ENCODE data around the gene SURF2. TPM values are rescaled to one million over a fixed set of nuclear protein-coding genes. Genes with fewer than 3 reads are reported as not detected.
"Not testable (repeated sequence)": the region's sequence is repeated elsewhere in the genome, so short reads cannot be mapped to it uniquely, and the experiment has no call there.

Gene SURF2
- 12.2 TPM for polyA plus RNA-seq (ENCODE audit: insufficient read length)

DNA sequence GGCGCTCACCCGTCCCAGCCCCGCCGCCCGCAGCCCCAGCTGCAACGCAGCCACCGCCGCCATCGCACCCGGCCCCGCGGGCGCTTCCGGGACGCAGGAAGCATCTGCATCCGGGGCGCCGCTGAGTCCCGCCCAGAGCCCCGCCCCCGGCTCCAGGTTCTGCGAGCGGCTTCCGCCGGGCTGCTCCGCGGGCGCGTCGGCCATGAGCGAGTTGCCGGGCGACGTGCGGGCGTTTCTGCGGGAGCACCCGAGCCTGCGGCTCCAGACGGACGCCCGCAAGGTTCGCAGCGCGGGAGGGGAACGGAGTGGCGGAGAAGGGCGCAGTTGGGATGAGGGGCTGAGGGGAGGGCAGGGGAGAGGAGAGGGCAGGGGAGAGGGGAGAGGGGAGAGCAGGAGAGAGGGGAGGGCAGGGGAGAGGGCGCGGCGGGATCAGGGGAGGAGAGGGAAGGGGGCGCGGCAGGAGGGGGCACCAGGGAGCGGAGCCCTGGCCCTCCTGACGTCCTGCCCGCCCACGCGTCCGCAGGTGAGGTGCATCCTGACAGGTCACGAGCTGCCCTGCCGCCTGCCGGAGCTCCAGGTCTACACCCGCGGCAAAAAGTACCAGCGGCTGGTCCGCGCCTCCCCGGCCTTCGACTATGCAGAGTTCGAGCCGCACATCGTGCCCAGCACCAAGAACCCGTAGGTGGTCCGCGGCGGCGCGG, at the start of gene SURF2, which contains the start of gene SURF1:
Gene SURF2 (plus strand): TSS at position 160 of the 701 bp plus-strand sequence. CDS start 43 bp downstream, at position 203.
Gene SURF1 (minus strand): TSS at position 97 of the 701 bp plus-strand sequence. CDS start 34 bp downstream, at position 63.
- no peak for DNase-seq (ENCODE audit: low read depth)

- no peak for DNase-seq (ENCODE audit: low read depth)
Measured at GRCh38 chr9:133307301-133307700, 49.0 kb upstream of the SURF2 start.

GRCh38 chr9:133309608-133310007, 46.7 kb upstream of the SURF2 start:
- DNase-seq (ENCODE audit: low read depth): no peak

GRCh38 chr9:133315997-133316396, 40.4 kb upstream of the SURF2 start:
- no peak for DNase-seq (ENCODE audit: low read depth)

DNA sequence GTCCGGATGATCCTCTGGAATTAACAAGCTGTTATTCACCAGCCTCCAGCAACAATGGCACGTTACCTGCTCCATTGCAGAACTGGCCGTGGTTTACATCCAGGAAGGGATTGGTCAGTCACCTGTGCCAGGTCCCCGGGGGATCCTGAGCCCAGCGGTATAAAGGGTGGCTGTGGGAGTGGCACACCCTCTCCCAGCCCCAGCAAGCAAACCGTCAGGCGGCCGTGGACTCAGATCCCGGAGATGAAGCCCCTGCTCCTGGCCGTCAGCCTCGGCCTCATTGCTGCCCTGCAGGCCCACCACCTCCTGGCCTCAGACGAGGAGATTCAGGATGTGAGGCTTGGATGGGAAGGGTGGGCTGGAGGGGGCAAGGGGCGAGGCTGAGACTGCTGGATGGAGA, 38.8 kb upstream of the SURF2 start:
- DNase-seq (ENCODE audit: low read depth): not testable (repeated sequence)

GRCh38 chr9:133320421-133320881, 35.9 kb upstream of the SURF2 start:
- DNase-seq (ENCODE audit: low read depth): no peak

DNA sequence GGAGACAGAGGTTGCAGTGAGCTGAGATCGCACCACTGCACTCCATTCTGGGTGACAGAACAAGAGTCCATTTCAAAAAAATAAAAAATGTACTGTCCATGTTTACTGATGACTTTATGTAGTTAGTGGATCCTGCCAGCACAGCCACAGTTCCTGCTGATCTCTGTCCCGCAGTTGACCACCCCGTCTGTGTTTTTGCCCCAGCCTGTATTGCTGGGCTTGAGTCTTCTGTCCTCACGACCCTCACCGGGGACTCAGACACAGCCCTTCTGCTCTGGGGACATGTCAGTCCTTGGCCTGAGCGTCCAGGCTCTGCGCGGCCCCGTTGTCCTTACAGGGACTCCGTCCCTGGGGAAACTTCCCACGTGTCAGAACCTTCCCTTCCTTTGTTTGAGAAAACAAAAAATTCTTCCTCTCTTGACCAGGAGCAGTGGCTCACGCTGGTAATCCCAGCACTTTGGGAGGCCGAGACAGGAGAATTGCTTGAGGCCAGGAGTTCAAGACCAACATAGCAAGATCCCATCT, 34.9 kb upstream of the SURF2 start:
- no peak for DNase-seq (ENCODE audit: low read depth)

- DNase-seq (ENCODE audit: low read depth): no peak
Measured at GRCh38 chr9:133322701-133323100, 33.6 kb upstream of the SURF2 start.

- no peak for DNase-seq (ENCODE audit: low read depth)
Measured at GRCh38 chr9:133323211-133323610, 33.1 kb upstream of the SURF2 start.

- no peak for DNase-seq (ENCODE audit: low read depth)
Measured at GRCh38 chr9:133323991-133324703, 32.2 kb upstream of the SURF2 start.

- DNase-seq (ENCODE audit: low read depth): not testable (repeated sequence)
Measured at GRCh38 chr9:133327021-133327420, 29.3 kb upstream of the SURF2 start.

DNA sequence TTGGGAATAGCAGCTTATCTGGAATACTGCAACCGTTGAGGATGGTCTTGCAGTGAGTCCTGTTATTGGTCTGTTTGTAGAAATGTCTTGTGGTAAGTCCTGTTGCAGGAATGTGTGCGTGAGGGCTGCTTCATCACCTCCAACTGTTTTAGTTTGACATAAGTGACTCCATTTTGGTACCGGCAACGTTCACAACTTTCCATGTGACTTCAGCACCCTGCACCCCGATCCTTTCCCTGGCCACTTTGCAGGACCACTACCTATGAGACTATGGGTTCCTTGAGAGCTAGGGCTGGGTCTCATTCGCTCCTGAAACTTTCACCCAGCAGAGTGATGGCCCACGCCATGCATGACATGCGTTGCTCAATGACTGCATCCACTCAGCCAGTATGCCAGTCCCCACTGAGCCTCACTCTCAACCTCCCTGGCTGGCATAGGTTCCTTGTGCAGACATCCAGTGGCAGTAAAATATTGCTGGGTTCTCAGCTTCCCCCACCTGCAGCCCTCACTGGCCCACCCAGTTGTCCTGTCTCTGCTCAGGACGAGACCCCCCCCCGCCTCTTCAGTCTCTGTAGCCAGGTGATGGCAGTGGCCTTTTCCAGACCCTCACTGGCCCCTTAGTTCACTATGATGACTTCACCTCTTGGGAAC, 28.4 kb upstream of the SURF2 start:
- DNase-seq (ENCODE audit: low read depth): no peak

GRCh38 chr9:133329306-133330156, 26.8 kb upstream of the SURF2 start:
- not testable (repeated sequence) for DNase-seq (ENCODE audit: low read depth)

DNA sequence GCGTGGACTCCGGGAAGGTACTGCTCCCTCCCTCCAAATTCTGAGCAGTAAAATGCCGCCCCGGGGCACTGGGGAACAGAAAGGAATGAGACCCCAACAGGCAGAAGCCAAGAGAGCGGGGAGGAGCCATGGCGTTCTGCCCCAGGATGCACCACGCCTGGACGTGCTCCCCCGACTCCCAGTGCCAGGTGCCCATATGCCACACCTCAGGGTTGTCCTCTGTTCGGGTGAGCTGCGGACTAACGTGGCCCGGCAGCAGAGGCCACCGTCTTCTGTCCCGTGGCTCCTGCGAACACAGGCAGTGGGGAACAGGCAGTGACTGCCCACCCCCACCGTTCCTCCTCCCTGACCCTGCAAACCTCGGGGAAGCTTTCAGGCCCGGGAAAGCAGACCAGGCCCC, 25.1 kb upstream of the SURF2 start:
- no peak for DNase-seq (ENCODE audit: low read depth)

DNA sequence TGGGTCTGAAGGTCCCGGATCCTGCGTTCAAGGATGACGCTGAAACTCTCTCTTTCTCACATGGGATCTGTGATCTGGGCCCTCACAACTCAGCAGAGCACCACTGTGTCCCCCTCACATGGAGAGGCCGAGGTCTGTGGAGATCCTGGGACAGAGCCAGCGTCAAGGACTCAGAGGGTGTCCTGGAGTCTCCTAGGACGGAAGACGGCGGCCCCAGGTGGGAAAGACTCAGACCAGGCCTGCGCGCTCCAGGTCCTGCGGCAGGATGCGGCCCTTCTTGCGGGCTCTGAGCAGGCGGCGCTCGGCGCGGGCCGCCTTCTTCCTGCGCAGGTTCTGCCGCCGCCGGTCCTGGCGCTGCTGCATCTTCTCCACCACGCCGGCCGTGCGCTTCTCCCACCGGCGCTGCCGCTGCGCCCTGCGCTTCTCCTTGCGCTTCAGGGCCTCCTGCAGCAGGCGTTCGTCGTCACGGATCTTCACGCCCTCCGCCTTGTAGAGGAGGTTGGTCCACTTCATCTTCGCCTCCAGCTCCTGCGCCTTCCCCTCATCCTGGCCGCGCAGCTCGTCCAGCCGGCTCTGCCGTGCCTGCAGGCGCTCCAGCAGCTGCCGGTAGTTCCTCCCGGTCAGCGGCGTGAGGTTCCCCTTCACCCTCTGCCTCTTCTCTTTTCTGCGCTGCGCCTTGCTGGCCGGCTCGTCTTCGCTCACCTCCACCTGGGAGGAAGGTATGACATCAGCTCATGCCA, 24.5 kb upstream of the SURF2 start:
- DNase-seq (ENCODE audit: low read depth): no peak

DNA sequence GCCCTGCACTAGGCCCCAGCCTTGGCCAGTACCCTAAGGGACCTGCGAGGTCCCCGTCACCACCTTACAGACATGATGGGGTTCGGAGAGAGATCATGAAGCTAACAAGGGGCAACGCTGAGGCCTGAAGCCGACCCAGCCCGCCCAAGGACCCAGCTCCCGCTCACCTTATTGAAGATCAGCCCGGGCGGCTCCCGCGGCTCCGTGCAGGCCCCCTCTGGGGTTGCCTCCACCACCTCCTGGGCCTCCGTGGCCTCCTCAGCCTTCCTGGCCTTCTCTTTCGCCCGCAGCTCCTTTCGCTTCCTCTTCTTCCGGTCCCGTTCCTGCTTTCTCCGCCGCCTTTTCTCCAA, 24.0 kb upstream of the SURF2 start:
- no peak for DNase-seq (ENCODE audit: low read depth)

- DNase-seq (ENCODE audit: low read depth): no peak
Measured at GRCh38 chr9:133333011-133333410, 23.3 kb upstream of the SURF2 start.

DNA sequence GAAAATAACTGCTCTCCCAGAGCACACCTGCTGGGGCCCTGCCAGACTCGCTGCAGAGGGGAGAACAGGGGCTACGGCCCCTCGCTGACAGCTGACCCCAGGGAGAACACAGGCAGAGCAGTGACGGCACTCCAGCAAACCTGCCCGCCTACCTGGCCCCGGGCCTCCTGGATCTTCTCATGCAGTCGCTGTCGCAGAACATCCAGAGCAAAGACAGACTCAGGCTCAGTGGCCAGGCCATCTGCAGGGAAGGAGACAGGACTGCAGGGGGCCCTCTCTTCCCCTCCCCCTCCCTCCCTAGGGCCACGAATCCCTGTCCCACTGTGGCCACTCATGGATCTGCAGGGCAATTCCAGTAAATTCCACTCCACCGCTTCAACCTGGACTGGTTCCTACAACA, 22.8 kb upstream of the SURF2 start:
- no peak for DNase-seq (ENCODE audit: low read depth)

GRCh38 chr9:133334161-133334560, 22.2 kb upstream of the SURF2 start:
- DNase-seq (ENCODE audit: low read depth): no peak

- DNase-seq (ENCODE audit: low read depth): not testable (repeated sequence)
Measured at GRCh38 chr9:133334888-133335287, 21.5 kb upstream of the SURF2 start.
